HPDE6-E6E7 (cell line): ENCODE measurements around the gene FHL1.
A peak's percentile ranks its signal among the peaks of the same experiment; 100 is the strongest.
"Not testable (repeated sequence)": the region's sequence is repeated elsewhere in the genome, so short reads cannot be mapped to it uniquely, and the experiment has no call there.

ENCODE experiments used
- DNase-seq: peaks from one replicate; pipeline ENCODE4 v3.0.0; 2011; ENCODE audit warnings: missing footprints; ENCODE audit errors: extremely low spot score

FHL1 gene

DNA sequence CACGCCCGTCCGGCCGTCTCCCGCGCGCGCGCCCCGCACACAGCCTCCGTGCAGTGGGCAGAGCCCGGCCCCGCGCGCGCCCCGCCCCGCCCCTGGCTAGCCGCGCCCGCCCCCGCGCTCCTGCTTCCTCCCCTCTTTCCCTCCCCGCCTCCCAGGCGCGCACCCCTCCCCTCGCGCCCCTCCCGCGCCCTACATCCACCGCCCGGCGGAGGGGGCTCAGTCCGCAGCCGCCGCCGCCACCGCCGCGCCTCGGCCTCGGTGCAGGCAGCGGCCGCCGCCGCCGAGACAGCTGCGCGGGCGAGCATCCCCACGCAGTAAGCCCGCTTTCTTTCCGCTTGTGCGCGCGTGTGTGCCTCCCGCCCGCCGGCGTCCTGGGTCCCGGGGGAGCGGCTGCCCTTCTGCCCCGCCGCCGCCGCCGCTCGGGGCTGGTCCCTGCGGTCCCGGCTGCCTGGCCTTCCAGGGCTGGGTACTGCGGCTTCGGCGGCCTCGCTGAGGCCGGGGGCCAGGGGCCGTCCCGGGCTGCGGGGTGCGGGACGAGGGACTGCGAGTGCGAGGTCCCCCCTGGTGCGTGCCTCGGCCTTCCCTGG lies at the start of gene FHL1:
TSS of gene FHL1 (plus strand) at position 219 of the 587 bp plus-strand sequence.
- no peak for DNase-seq

GRCh38 chrX:136097871-136098805 lies 49.2 kb upstream of the FHL1 start:
- no peak for DNase-seq

- DNase-seq, result no peak
Observed at GRCh38 chrX:136104936-136105335, 42.4 kb upstream of the FHL1 start.

DNA sequence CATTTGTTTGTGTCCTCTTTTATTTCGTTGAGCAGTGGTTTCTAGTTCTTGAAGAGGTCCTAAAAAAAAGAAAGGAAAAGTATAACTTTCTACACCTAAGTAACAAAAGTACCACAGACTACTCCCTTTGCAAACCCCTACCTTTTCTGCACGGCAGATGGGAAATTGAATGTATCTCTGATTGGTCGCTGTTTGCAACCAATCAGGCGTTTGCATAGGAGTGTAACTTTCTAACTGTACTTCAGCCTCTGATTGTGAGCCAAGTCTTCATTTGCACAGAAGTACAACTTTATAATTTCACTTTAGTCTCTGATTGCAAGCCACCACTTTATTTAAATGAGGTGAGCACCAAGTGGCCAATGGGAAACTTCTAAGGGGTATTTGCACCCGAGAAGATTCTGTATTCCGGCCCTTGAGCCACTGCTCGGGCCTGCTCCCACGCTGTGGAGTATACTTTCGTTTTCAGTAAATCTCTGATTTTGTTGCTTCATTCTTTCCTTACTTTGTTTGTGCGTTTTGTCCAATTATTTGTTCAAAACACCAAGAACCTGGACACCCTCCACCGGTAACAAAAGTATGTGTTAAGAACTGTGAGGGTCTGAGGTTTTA lies 40.3 kb upstream of the FHL1 start:
- no peak for DNase-seq

GRCh38 chrX:136108905-136109304 lies 38.4 kb upstream of the FHL1 start:
- not testable (repeated sequence) for DNase-seq

GRCh38 chrX:136112286-136112685 lies 35.0 kb upstream of the FHL1 start:
- no peak for DNase-seq

- no peak for DNase-seq
Observed at GRCh38 chrX:136112778-136113177, 34.6 kb upstream of the FHL1 start.

DNA sequence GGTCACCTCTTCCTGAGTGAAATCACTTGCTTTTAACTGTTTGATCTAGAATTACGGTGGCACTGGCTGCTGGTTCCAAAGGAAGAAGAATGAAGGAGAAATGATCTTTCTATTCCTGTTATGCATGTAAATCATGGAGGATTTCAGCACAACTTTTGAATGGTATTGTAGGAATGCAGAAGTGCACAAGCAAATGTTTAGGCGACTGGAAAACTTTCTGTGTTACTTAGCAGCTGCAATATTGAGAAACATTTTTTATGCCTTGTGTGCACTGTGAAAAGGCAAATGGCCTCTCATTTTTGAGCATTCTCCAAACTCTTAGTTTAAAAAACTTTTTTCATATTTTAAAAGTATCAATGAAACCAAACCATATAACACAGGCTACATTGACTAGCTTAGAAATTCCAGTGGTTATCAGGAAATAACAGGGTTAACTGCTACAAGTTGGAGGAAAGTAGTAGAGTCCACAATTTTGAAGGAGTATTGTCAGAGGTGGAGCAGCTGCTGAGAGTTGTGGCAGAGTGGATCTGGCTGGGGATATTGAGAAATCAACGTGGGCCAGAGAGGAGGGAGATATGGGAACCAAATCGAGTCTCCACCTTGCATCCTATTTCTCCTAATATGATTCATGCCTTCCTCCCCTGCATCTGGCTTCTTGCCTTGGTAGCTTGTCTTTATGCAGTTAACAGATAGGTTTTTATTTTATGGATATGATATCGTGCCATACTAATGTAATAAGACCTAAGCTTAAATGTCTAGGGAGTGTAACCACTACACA lies 32.0 kb upstream of the FHL1 start:
- DNase-seq, result no peak

DNA sequence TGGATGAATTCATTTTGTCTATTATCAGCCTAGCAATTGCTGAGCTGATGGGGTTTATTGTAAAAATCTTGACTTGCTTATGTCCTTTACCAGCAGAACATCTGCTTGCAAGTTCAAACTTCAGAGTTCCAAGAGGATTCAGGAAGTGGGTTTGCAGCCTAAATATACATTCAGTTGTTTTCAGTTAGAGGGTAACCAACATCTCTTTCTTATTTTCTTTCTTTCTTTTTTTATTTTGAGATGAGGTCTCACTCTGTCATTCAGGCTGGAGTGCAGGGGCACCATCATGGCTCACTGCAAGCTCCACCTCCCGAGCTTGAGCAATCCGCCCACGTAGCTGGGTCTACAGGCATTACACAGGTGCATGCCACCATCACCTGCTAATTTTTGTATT lies 31.4 kb upstream of the FHL1 start:
- no peak for DNase-seq

DNA sequence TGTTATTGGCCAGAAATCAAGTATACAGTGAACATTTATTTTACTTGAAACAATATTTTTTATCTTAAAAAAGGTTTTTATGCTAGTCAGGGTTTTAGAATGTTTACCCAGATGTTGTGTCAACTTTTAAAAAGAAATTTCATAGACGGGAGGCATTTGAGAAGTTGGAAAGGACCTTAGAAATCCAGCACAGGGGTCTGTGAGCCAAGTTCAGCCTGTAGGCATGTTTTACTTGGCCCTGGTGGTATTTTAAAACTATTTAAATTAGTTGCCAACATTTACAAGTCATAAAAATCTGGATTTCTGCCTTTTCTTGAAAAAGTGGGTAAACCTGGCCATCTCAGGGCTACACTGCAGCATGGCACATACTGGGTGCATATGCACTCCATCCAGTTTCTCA lies 25.5 kb upstream of the FHL1 start:
- no peak for DNase-seq

DNA sequence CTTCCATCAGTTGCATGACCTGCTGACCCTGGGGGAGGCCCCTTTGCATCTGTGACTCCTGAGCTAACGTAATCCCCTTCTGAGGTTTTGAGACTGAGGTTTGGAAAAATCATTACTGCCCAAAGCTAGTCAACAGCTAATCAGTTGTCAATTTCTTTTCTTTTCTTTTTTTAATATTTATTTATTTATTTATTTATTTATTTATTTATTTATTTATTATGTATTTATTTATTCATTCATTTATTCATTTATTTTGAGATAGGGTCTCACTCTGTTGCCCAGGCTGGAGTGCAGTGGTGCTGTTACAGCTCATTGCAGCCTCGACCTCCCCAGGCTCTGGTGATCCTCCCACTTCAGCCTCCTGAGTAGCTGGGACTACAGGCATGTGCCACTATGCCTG lies 25.1 kb upstream of the FHL1 start:
- DNase-seq, result no peak

DNA sequence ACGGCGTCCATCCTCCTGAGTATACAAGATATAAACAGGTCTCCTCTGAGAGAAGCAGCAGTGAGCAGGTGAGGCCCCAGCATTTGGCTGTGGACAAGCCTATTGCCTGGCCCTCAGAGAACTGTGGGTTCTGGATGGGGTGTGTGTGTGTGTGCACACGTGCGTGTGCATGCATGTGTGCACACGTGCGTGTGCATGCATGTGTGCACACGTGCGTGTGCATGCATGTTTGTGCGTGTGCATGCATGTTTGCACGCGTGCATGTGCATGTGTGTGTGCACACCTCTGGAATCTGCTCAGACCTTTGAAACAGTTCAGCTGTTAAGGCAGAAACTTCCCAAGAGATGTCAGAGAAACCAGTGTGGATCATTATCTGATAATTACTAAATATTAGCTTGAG lies 22.2 kb upstream of the FHL1 start:
- no peak for DNase-seq

GRCh38 chrX:136126371-136126770 lies 21.0 kb upstream of the FHL1 start:
- DNase-seq, result no peak

DNA sequence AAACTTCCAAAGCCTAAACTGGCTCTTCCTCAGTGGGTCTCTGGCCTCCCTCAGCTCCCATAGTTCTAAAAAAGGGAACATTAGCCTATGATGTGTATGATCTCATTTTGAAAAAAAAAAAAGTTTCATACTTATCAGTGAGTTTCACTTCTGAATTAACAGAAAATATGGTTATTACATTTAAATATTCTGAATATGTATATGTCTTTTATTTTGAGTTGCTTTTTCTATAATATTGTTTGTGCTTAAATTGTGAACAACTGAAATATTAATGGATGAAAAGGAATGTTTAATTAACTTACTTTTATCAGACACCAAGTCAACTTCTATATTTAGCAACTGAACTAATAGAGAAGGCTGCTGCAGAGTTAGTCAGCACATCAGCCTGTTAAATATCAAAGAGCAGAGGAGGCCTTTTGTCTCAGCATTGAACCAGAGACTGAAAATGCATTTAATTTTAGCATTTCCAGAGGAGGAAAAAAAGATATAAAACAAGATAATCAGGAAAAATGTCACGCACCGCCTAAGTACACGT lies 20.4 kb upstream of the FHL1 start:
- no peak for DNase-seq

GRCh38 chrX:136128743-136129142 lies 18.6 kb upstream of the FHL1 start:
- DNase-seq, result no peak

- peak; percentile 44 for DNase-seq
Observed at GRCh38 chrX:136130931-136131833, 16.2 kb upstream of the FHL1 start.

DNA sequence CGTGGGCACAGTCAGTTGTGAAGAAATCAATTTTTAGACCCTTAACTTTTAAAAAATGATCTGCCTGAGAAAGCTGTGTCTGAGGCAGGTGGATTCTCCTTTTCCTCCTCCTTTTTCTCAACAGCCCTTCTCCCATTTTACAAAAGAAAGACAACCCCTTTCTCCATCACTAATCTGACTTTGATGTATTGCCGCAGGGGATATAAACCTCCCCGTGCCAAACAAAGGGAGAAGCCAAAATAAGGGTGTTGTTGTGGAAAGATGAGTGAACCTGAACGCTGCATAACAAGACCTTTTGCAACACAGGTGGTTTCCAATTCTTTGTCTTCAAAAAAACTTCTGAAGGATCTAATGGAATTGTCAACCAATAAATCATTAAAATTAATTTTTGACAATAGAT lies 8.4 kb upstream of the FHL1 start:
- no peak for DNase-seq

GRCh38 chrX:136141569-136141968 lies 5.8 kb upstream of the FHL1 start:
- DNase-seq, result no peak

GRCh38 chrX:136142592-136142991 lies 4.7 kb upstream of the FHL1 start:
- DNase-seq, result no peak

- DNase-seq, result no peak
Observed at GRCh38 chrX:136143711-136144110, 3.6 kb upstream of the FHL1 start.
